Right kidney (tissue), 9 donors: ENCODE results near the gene TTC17.
"Not testable (repeated sequence)": the region's sequence is repeated elsewhere in the genome, so short reads cannot be mapped to it uniquely, and the experiment has no call there.

Source experiments
- DNase-seq: peaks from one replicate; pipeline ENCODE4 v3.0.0-alpha.2; 2016
- long read RNA-seq, 8 donors: transcript quantifications; one replicate each; lab custom pipeline, GENCODE V29; 2026

Gene TTC17, protein sequence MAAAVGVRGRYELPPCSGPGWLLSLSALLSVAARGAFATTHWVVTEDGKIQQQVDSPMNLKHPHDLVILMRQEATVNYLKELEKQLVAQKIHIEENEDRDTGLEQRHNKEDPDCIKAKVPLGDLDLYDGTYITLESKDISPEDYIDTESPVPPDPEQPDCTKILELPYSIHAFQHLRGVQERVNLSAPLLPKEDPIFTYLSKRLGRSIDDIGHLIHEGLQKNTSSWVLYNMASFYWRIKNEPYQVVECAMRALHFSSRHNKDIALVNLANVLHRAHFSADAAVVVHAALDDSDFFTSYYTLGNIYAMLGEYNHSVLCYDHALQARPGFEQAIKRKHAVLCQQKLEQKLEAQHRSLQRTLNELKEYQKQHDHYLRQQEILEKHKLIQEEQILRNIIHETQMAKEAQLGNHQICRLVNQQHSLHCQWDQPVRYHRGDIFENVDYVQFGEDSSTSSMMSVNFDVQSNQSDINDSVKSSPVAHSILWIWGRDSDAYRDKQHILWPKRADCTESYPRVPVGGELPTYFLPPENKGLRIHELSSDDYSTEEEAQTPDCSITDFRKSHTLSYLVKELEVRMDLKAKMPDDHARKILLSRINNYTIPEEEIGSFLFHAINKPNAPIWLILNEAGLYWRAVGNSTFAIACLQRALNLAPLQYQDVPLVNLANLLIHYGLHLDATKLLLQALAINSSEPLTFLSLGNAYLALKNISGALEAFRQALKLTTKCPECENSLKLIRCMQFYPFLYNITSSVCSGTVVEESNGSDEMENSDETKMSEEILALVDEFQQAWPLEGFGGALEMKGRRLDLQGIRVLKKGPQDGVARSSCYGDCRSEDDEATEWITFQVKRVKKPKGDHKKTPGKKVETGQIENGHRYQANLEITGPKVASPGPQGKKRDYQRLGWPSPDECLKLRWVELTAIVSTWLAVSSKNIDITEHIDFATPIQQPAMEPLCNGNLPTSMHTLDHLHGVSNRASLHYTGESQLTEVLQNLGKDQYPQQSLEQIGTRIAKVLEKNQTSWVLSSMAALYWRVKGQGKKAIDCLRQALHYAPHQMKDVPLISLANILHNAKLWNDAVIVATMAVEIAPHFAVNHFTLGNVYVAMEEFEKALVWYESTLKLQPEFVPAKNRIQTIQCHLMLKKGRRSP
- long read RNA-seq, donor 1, partial matches to known transcripts, result 45 of 69 reads
- long read RNA-seq, donor 1, other reads (novel, unspliced or antisense), result 13 of 69 reads
- long read RNA-seq, donor 2, partial matches to known transcripts, result 12 of 21 reads
- long read RNA-seq, donor 2, other reads (novel, unspliced or antisense), result 7 of 21 reads
- long read RNA-seq, donor 3, partial matches to known transcripts, result 17 of 24 reads
- long read RNA-seq, donor 3, other reads (novel, unspliced or antisense), result 0 of 24 reads
- long read RNA-seq, donor 4, partial matches to known transcripts, result 93 of 111 reads
- long read RNA-seq, donor 4, other reads (novel, unspliced or antisense), result 7 of 111 reads
- long read RNA-seq, donor 5, partial matches to known transcripts, result 38 of 53 reads
- long read RNA-seq, donor 5, other reads (novel, unspliced or antisense), result 9 of 53 reads
- long read RNA-seq, donor 6, partial matches to known transcripts, result 35 of 50 reads
- long read RNA-seq, donor 6, other reads (novel, unspliced or antisense), result 8 of 50 reads
- long read RNA-seq, donor 7, full-length matches to known transcripts, result 10 of 61 reads
- long read RNA-seq, donor 7, partial matches to known transcripts, result 51 of 61 reads
- long read RNA-seq, donor 7, other reads (novel, unspliced or antisense), result 0 of 61 reads
- long read RNA-seq, donor 8, full-length matches to known transcripts, result 8 of 44 reads
- long read RNA-seq, donor 8, partial matches to known transcripts, result 24 of 44 reads
- long read RNA-seq, donor 8, other reads (novel, unspliced or antisense), result 12 of 44 reads

DNA sequence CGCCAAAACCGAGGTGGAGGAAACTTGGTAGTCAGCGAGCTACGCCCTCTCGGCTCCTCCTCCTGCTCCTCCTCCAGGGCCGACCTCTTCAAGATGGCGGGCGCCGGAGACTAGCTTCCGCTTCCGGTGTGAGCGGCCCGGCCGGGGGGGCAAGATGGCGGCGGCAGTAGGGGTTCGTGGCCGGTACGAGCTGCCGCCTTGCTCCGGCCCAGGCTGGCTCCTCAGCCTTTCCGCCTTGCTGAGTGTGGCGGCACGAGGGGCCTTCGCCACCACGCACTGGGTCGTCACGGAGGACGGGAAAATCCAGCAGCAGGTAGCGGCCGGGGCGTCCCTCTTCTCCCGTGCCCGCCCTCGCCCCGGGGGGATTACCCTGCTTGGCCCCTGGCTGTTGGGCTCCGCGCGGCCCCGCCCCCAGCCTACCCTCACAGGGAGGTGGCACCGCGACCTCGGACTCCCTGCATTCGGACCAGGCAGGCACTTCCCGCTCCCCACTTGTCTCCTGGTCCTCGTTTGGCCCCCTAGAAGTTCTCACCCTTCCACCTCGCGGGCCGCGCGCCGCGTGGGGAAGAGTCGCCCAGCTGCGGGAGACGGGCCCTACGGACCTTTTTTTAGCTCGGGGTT, at the start of gene TTC17:
TTC17 (plus strand) TSS at position 120 of the 621 bp plus-strand sequence; CDS start at position 155, 35 bp downstream.
- peak; percentile 87 for DNase-seq

DNA sequence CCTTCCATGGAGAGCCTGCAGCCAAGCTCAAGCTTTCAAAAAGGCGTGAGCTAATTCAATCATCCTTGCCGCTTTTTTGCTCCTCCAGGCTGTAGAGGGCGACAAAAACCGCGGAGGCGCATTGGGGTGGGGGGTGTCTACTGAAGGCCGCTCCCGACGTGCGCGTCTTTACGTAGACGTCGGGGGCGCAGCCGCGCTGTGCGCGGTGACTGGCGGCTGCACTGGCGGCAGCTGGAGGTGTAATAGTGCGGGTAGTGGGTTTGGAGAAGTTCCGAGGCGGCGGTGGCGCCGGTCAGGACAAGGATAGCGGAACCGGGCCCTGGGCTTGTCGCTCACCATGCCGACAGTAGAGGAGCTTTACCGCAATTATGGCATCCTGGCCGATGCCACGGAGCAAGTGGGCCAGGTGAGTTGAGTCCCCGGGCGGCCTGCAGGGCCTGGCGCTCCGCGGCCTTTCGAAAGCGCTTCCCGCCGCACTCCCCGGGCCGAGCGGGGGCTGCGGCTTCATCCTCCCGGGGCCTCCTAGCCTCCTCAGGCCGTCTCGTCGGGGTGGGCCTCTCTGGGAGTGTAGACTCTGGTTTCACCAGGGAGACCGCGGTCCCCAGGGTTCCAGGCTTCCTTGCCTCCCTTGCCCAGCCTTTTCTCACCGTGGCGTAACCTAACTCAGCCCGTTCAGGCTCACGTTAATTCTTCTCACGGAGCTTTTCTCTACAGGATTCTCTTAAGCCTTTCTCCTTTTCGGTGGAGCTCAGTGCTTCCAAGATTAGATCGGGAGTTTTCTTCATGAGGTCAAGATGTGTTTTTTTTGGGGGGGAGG, 46.7 kb upstream of the TTC17 start, which contains the start of gene API5:
API5 (plus strand) TSS at position 206 of the 817 bp plus-strand sequence; CDS start at position 338, 132 bp downstream.
- DNase-seq, result peak; percentile 96

DNA sequence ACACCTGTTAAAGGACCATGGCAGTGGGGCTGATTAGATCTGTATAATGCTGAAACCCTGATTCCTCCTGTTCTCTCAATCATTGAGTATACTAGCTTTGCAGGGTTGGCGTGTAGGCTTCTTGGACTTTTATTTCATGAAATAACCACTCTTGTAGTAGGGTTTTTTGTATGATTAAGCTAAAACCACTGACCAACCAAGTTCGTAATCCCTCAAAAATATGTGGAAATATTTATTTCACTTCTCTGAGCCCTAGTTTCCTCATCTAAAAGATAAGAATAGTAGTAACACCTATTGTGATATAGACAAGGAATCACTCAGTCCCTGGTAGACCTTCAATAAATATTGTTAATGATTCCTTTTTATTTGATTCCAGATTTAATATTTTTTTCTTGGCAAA, 42.8 kb upstream of the TTC17 start:
- DNase-seq, result no peak

DNA sequence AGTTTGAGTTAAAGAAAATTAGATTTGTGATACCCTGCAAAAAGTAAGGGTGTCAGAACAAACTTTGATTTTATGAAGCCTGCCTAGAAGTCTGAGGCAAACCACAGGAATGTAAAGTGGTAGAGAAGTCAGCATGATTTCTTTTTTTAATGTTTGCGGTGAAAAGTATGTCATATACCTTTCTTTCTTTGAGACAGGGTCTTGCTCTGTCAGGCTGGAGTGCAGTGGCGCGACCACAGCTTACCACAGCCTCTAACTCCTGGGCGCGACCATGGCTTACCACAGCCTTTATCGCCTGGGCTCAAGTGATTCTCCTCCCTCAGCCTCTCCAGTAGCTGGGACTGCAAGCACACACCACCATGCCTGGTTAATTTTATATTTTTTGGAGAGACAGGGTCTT, 42.3 kb upstream of the TTC17 start:
- no peak for DNase-seq

DNA sequence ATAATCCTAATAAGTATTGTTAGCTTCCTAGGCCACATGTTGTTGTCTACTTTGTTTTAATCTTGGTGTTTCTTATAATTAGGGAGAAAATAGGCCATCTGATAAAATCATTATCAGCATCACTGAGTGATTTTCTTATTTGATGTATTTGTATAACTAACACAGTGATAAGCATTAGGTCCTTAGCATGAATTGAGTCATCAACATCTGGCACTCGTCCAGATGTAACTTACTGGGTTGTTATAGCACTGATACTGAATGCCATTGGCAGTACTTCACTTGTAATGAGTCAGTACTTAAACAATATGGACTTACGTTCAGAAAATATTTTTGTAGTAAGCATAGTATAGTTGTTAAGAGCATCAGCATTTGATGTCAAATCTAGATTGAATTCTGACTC, 30.7 kb upstream of the TTC17 start:
- DNase-seq, result no peak

DNA sequence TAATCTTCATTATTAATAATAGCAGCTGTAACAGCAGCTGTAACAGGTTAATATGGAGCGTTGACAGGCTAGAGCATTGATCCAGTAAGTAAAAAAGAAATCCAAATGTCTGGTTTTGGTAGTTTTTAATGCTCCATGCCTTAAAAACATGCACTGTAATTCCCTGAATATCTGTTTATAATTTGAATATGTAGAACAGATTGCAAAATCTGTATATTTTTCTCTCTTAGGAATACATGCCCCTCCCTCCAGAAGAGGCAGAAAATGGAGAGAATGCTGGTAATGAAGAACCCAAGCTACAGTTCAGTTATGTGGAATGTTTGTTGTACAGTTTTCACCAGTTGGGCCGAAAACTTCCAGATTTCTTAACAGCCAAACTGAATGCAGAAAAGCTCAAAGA, 30.2 kb upstream of the TTC17 start:
- DNase-seq, result no peak

DNA sequence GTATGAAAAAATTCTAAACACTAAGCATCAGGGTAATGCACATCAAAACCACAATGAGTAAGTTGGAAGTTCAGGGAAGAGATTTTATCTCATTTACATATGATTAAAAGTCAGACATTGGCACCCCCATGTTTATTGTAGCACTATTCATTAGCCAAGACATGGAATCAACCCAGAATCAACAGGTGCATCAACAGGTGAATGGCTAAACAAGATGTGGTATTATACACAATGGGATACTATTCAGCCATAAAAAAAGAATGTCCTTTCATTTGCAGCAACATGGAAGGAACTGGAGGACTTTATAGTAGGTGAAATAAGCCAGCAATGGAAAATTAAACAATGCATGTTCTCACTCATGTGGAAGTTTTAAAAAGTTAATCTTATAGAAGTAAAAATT, 17.6 kb upstream of the TTC17 start:
- no peak for DNase-seq

DNA sequence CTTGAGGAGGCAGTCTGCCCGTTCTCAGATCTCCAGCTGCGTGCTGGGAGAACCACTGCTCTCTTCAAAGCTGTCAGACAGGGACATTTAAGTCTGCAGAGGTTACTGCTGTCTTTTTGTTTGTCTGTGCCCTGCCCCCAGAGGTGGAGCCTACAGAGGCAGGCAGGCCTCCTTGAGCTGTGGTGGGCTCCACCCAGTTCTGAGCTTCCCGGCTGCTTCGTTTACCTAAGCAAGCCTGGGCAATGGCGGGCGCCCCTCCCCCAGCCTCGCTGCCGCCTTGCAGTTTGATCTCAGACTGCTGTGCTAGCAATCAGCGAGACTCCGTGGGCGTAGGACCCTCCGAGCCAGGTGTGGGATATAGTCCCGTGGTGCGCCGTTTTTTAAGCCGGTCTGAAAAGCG, 7.3 kb upstream of the TTC17 start:
- not testable (repeated sequence) for DNase-seq

DNA sequence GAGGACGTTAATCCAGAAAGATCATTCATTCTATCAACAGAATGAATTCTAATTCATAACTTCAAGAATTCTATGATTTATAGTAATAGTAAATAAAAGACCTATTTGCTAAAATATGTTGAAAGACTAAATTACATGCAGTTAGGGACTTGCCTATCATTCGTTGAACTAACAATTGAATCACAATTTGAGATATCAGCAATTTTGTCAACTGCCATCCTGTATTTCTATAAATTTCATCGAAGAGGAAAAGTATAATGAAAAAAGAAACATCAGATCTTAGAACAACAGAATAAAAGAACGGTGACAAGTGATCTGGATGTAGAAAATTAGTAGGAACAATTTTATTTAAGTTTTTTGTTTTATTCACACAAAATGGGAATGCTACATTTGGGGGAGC, 4.4 kb upstream of the TTC17 start:
- no peak for DNase-seq

DNA sequence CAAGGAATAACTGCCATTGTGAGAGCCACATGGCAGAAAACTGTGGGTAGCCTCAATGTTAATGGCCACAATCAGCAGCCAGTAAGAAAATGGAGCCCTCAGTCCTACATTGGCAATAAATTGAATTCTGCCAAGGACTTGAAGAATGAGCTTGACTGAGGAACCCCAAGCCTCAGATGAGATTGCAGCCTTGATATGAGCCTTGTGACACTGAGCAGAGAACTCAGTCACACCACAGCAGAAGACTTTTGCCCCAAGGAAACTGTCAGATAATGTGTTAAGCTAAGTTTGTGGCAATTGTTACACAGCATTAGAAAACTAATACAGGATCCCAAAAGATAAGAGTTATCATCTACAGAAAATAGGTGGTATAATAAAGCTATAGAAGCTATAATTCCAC, 2.4 kb upstream of the TTC17 start:
- DNase-seq, result no peak

DNA sequence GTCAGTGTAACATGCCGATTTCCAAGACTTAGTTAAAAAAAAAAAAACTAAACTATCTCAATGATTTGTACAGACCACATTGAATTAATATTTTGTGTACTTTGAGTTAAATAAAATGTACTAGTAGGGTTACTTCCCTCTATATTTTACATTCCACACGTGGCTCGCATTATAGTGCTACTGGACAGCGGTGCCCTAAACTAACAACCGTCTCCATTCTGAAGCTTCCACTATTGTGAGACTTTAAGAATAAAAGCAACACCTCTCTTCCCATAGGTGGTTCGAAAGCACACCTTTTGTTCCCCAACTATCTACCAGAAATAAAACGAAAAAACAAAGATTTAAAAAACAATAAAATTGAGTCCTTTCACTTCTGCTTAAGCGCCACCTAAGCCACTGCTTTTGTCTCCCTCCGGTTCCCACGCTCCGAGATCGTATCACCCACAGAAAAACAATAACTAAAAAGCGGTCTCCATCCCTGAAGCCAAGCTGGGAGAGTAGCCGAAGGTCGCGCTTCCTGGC, 380 bp upstream of the TTC17 start:
- DNase-seq, result no peak

DNA sequence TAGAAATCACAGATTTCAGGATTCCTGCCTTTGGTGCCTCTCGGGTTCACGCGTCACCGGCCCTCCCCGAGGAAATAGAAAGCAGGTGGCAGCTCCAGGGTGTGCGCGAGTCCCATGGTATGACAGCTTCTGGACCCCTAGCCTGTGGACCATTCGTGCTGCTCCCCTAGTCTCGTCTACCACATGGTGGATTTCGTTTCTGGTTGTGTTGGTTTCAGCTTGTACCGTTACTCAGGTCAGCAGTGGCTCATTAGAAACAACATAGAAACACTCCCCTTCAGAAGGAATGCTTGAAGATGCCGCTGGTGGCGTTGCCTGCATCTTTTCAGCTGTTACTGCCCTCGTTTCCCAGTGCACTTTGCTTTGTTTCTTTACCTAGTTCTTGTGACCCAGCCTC, 700 bp downstream of the TTC17 start:
- DNase-seq, result no peak

DNA sequence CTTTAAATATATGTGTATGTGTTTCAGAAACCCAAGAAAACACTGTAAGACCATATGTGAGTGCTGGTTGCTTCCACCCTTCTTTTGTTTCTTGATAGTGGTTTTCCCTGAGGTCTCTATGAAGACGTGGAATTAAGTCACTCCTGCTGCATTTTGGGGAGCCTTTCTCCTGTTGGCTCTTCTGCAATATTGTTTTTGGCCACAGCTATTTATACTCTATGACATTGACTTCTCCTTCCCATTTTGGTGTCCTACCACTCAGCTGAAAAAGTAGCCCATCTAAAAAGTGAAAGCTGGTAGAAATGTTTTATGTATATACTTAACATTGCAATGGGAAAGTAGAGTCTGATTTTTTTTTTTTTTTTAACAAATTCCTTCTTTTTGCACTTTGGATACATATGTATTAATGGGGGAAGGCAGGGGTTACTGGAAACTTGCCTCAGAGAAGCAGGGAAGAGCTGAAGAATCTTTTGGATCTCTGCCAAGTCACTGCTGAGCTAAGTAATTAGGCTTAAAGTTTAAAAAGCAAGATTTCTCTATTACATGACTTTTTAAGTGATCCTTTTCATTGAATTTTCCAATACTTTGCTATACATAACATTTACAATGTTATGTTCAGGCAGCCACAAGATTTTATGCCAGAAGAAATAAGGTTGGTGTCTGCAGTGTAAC, 1.8 kb downstream of the TTC17 start:
- no peak for DNase-seq

DNA sequence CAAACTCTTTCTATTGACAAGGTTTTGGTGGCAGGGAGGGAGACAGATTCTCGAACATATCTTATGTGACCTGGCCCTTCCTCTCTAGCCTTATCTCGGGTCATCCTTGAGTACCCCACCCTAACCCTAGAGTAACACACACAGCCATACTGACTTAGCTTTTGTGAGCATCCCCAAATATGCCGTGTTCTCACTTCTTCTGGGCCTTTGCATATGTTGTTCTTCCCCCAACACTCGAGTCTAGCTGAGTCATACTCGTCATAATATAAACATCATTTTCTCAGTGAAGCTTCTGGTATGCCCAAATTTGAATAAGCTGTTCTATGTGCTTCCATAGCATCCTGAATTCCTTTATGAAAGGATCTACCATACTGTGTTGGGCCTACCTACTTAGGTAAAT, 8.0 kb downstream of the TTC17 start:
- DNase-seq, result no peak

DNA sequence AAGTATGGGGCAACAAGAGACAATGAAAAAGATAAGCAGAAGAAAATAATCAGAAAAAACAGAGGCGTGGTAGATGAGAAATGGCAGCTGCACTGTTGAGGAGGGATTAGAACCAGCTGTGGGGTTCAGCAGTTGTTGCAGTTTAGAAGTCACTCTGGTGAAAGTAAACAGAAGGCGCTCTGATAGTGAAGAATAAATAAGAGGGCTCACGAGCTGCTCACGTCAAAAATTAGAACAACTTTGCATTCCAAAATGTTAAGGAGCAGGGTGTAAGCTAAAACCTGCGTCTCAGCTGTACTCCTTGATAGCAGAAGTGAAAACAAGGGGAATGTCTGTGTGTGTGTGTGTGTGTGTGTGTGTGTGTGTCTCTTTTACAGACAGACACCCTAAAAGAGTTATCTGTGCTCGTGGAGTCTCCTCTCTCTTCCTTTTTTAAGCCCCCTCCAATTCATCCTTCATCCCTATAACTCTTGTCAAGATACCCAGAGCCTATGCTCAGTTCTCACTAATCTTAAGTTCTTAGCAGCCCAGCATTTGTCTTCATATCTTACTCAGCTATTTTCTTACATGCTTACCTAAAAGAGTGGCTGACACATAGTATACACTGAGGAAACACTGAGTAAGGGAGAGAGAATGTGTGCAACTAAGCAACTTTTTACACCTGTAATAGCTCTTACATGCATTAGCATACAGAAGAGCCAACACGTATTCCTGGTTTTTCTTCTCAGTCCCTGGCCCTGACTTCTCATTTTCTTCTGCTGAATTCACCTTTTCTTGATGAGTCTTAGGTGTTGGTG, 8.9 kb downstream of the TTC17 start:
- no peak for DNase-seq

DNA sequence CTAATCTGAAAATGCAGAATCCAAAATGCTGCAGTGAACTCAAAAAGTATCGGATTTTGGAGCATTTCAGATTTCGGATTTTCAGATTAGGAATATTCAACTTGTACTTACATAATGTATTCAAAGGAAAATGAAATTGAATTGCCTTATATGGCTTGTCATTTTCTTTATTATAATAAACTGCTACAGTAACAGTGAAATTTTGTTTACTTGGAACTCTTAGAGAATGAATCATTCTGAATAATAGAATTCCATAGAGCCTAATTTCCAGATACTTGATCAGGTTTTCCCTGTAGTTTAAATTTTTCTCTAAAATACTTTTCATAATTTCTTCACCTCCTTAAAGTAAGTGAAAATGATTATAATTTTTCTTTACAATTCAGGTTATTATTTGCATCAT, 17.3 kb downstream of the TTC17 start:
- no peak for DNase-seq

DNA sequence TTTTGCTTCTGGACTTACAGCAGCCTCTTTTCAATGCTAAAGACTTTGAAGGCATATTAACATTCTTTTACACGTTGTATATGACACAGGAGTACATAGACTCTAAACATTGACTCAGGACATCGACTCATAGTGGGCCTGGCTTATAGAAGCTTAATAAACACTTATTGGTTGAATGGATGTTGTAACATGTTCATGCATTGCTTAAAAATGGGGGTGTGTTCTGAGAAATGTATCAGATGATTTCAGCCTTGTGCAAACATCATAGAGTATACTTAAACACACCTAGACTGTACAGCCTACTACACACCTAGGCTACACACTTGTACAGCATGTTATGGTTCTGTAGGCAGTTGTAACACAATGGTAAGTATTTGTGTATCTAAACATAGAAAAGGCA, 17.9 kb downstream of the TTC17 start:
- DNase-seq, result no peak

DNA sequence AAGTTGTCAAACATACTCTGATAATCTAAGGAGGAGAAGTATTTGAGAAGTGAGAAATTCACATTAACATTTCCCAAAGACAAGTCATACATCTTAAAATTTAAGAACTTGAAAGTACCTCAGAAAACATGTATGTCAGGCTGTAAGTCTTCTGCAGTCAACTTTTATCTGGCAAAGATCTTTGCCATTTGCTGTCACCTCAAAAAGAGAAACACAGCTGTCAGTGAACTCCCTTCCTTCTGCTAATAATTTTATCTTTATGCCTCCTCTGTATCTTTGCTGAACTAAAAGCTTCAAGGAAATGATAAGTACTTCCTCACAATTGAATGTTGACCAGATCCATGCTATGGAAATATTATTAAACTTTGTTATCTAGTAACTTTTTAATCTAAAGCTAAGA, 18.7 kb downstream of the TTC17 start:
- no peak for DNase-seq
